Vagina (tissue), 2 donors: ENCODE results near the gene MEX3A. TPM values are rescaled to one million over a fixed set of nuclear protein-coding genes. Genes with fewer than 3 reads are reported as not detected.

ENCODE experiments used
- DNase-seq, 2 donors: peaks; one replicate each; pipeline ENCODE4 v3.0.0-alpha.2; 2017; ENCODE audit errors: extremely low spot score in 2 of 2
- H3K27ac ChIP-seq: fragments of 200-600 bp; sonication (generic); one replicate; pipeline ENCODE4 v1.5.1; 2019
- H3K27me3 ChIP-seq: fragments of 200-600 bp; sonication (generic); one replicate; pipeline ENCODE4 v1.5.1; 2019
- H3K36me3 ChIP-seq, 2 donors: fragments of 200-600 bp; sonication (generic); one replicate each; pipeline ENCODE4 v1.5.1; 2017 to 2019
- H3K4me1 ChIP-seq: fragments of 200-600 bp; sonication (generic); one replicate; pipeline ENCODE4 v1.5.1; 2019
- H3K4me3 ChIP-seq, 2 donors: fragments of 200-600 bp; sonication (generic); 1 replicate in 1 of 2; 2 replicates in 1 of 2; pipeline ENCODE4 v1.5.1; 2016 to 2019
- H3K9me3 ChIP-seq: fragments of 200-600 bp; sonication (generic); one replicate; pipeline ENCODE4 v1.5.1; 2019
- CTCF ChIP-seq, 3 experiments: fragments of 450-650 bp in 2 of 3; fragments of 200-600 bp in 1 of 3; sonication (generic) in 1 of 3; IDR thresholded peaks; one replicate each; pipeline ENCODE4 v1.5.1; 2017 to 2019; ENCODE audit warnings: antibody characterized with exemption in 3 of 3, mild to moderate bottlenecking in 2 of 3, moderate library complexity in 2 of 3
- POLR2A ChIP-seq, 2 donors: fragments of 450-650 bp; IDR thresholded peaks; one replicate each; pipeline ENCODE4 v1.6.1; 2017; ENCODE audit warnings: antibody characterized with exemption in 2 of 2, mild to moderate bottlenecking in 2 of 2, moderate library complexity in 2 of 2
- POLR2AphosphoS5 ChIP-seq, 2 donors: sonication (generic); formaldehyde crosslinking; IDR thresholded peaks; one replicate each; pipeline ENCODE4 v1.9.0; 2017; ENCODE audit warnings: antibody characterized with exemption in 2 of 2, mild to moderate bottlenecking in 2 of 2, low read depth in 1 of 2; ENCODE audit not compliant: insufficient read depth in 1 of 2
- intact Hi-C: fragments of 100-400 bp; cut with DNase I; formaldehyde crosslinking; loops from one replicate; pipeline ENCODE4 v1.15.1; 2023
- total RNA-seq: library from RNA; depleted of rRNA; stranded (reverse); fragments of >200 nt; gene quantifications from one replicate; pipeline ENCODE4 v1.2.3, GENCODE V29; 2016

Gene MEX3A
- total RNA-seq, 1 donor from 2014 or later = 1.2 TPM

GRCh38 chr1:156026588-156026987 lies 55.7 kb downstream of the MEX3A start:
- Histone ChIP-seq H3K36me3 (no peaks in the 10 kb centered on the region), H3K9me3 (no peaks in the 10 kb centered on the region), H3K4me1 (no peaks in the 10 kb centered on the region), H3K27ac (no peak overlapping the region), H3K4me3 (no peak overlapping the region), H3K27me3 (no peaks in the 10 kb centered on the region)
- DNase-seq = no peak
- intact Hi-C loops = no loop called here
- no peak for TF ChIP-seq POLR2AphosphoS5 (IDR thresholded peaks at IDR 0.05; ENCODE audit: insufficient read depth in 1 of 2, low read depth in 1 of 2)
- TF ChIP-seq POLR2A (IDR thresholded peaks at IDR 0.05) = no peak
- TF ChIP-seq CTCF (IDR thresholded peaks at IDR 0.05) = no peak

- no peak for DNase-seq
- H3K27ac ChIP-seq = no peak overlapping the region
- H3K9me3 ChIP-seq = no peaks in the 10 kb centered on the region
- intact Hi-C loops = no loop called here
- H3K27me3 ChIP-seq = no peaks in the 10 kb centered on the region
- H3K4me1 ChIP-seq = peaks cover 4% of the 10 kb centered on the region
- no peak overlapping the region for H3K4me3 ChIP-seq
- TF ChIP-seq POLR2AphosphoS5 (IDR thresholded peaks at IDR 0.05; ENCODE audit: insufficient read depth in 1 of 2, low read depth in 1 of 2) (no peak), POLR2A (IDR thresholded peaks at IDR 0.05) (no peak), CTCF (IDR thresholded peaks at IDR 0.05) (no peak)
- no peaks in the 10 kb centered on the region for H3K36me3 ChIP-seq
Observed at GRCh38 chr1:156025876-156026275, 56.4 kb downstream of the MEX3A start.

GRCh38 chr1:156024801-156025200 lies 57.5 kb downstream of the MEX3A start:
- no peak for TF ChIP-seq POLR2A (IDR thresholded peaks at IDR 0.05)
- no peak for TF ChIP-seq CTCF (IDR thresholded peaks at IDR 0.05)
- no peak for TF ChIP-seq POLR2AphosphoS5 (IDR thresholded peaks at IDR 0.05; ENCODE audit: insufficient read depth in 1 of 2, low read depth in 1 of 2)
- intact Hi-C loops = no loop called here
- Histone ChIP-seq H3K9me3 (no peaks in the 10 kb centered on the region), H3K27me3 (no peaks in the 10 kb centered on the region), H3K4me1 (peaks cover 10% of the 10 kb centered on the region), H3K36me3 (no peaks in the 10 kb centered on the region), H3K27ac (no peak overlapping the region), H3K4me3 (no peak overlapping the region)
- no peak for DNase-seq

Other genes with a start within 250 kb of the MEX3A start
- gene GON4L, start 225.3 kb downstream of the MEX3A start, total RNA-seq = 50.3 TPM
- gene SYT11, start 222.9 kb downstream of the MEX3A start, total RNA-seq = 20.9 TPM
- gene RIT1, start 171.1 kb downstream of the MEX3A start, total RNA-seq = 38.3 TPM
- gene KHDC4, start 148.1 kb downstream of the MEX3A start, total RNA-seq = 47.6 TPM
- gene RXFP4, start 140.8 kb downstream of the MEX3A start, total RNA-seq = not detected
- 76.4 TPM for gene ARHGEF2, start 103.9 kb downstream of the MEX3A start, total RNA-seq
- gene SSR2, start 61.5 kb downstream of the MEX3A start, total RNA-seq = 187 TPM
- gene UBQLN4, start 28.7 kb downstream of the MEX3A start, total RNA-seq = 27.0 TPM
- gene LAMTOR2, start 27.7 kb downstream of the MEX3A start, total RNA-seq = 73.9 TPM
- 52.1 TPM for gene RAB25, start 21.3 kb downstream of the MEX3A start, total RNA-seq
- 436 TPM for gene LMNA, start 32.2 kb upstream of the MEX3A start, total RNA-seq
- 18.7 TPM for gene SEMA4A, start 71.1 kb upstream of the MEX3A start, total RNA-seq
- 14.0 TPM for gene SLC25A44, start 111.6 kb upstream of the MEX3A start, total RNA-seq
- gene PMF1, start 130.5 kb upstream of the MEX3A start, total RNA-seq = 44.7 TPM
- not detected for gene BGLAP, start 159.7 kb upstream of the MEX3A start, total RNA-seq
- 2.0 TPM for gene PAQR6, start 165.6 kb upstream of the MEX3A start, total RNA-seq
- 57.7 TPM for gene SMG5, start 200.4 kb upstream of the MEX3A start, total RNA-seq
- 27.3 TPM for gene TMEM79, start 201.9 kb upstream of the MEX3A start, total RNA-seq
- 36.1 TPM for gene GLMP, start 213.2 kb upstream of the MEX3A start, total RNA-seq
- gene VHLL, start 216.8 kb upstream of the MEX3A start, total RNA-seq = not detected